ENCODE results near the gene LLGL1.

GRCh38 chr17:18217412-18218015, 7.9 kb upstream of the LLGL1 start:
- TF ChIP-seq CTCF (conservative IDR thresholded peaks at IDR 0.05) (peak; percentile 98), EZH2 (IDR thresholded peaks at IDR 0.05; ENCODE audit: low read depth) (no peak)

All from PC-9 (cell line).